ENCODE data around the gene FBXO38. TPM values are rescaled to one million over a fixed set of nuclear protein-coding genes. Genes with fewer than 3 reads are reported as not detected.

FBXO38 gene
- total RNA-seq, 1 donor from 2014 or later: 67.1 TPM

DNA sequence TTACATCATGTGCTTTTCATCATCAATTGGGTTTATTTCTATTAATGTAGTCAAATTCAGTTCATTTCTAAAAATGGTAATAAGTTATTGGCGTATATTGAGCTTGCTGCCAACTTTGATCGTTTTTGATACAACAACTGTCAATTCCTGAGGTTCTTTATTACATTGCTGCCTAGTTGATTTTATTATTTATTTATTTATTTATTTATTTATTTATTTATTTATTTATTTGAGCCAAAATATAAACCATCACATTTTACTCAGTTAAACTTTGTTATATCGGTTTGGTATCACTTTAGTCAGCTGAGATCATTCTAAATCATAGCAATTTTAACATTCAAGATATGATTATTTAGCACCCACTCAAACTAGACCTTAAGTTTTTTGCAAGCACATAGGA, 100.0 kb downstream of the FBXO38 start:
- no peaks in the 10 kb centered on the region for H3K9me3 ChIP-seq
- no peak for ATAC-seq
- H3K36me3 ChIP-seq: no peaks in the 10 kb centered on the region
- H3K4me3 ChIP-seq: no peak overlapping the region
- TF ChIP-seq, protein P1, sequence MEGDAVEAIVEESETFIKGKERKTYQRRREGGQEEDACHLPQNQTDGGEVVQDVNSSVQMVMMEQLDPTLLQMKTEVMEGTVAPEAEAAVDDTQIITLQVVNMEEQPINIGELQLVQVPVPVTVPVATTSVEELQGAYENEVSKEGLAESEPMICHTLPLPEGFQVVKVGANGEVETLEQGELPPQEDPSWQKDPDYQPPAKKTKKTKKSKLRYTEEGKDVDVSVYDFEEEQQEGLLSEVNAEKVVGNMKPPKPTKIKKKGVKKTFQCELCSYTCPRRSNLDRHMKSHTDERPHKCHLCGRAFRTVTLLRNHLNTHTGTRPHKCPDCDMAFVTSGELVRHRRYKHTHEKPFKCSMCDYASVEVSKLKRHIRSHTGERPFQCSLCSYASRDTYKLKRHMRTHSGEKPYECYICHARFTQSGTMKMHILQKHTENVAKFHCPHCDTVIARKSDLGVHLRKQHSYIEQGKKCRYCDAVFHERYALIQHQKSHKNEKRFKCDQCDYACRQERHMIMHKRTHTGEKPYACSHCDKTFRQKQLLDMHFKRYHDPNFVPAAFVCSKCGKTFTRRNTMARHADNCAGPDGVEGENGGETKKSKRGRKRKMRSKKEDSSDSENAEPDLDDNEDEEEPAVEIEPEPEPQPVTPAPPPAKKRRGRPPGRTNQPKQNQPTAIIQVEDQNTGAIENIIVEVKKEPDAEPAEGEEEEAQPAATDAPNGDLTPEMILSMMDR (IDR thresholded peaks at IDR 0.05): no peak
- no peak overlapping the region for H3K27ac ChIP-seq
- no peaks in the 10 kb centered on the region for H3K4me1 ChIP-seq
- no peak for DNase-seq
- peaks cover 11% of the 10 kb centered on the region for H3K27me3 ChIP-seq
- intact Hi-C loops (cut with DNase I): no loop called here

- Histone ChIP-seq H3K27me3 (peaks cover 18% of the 10 kb centered on the region), H3K4me1 (no peaks in the 10 kb centered on the region), H3K9me3 (no peaks in the 10 kb centered on the region), H3K36me3 (no peaks in the 10 kb centered on the region), H3K4me3 (no peak overlapping the region), H3K27ac (no peak overlapping the region)
- intact Hi-C loops (cut with DNase I): no loop called here
- TF ChIP-seq, protein P1 (IDR thresholded peaks at IDR 0.05): no peak
- ATAC-seq: no peak
- no peak for DNase-seq
These were observed 100.9 kb downstream of the FBXO38 start for GRCh38 chr5:148484651-148485050.

- intact Hi-C loops (cut with DNase I): no loop called here
- no peak for ATAC-seq
- TF ChIP-seq, protein P1 (IDR thresholded peaks at IDR 0.05): no peak
These were observed 102.7 kb downstream of the FBXO38 start for GRCh38 chr5:148486456-148486855.

GRCh38 chr5:148488757-148489156, 105.0 kb downstream of the FBXO38 start:
- H3K36me3 ChIP-seq: no peaks in the 10 kb centered on the region
- no peaks in the 10 kb centered on the region for H3K9me3 ChIP-seq
- H3K4me3 ChIP-seq: no peak overlapping the region
- intact Hi-C loops (cut with DNase I): no loop called here
- peaks cover 18% of the 10 kb centered on the region for H3K27me3 ChIP-seq
- H3K4me1 ChIP-seq: no peaks in the 10 kb centered on the region
- DNase-seq (no peak), ATAC-seq (no peak)
- TF ChIP-seq, protein P1 (IDR thresholded peaks at IDR 0.05): no peak
- H3K27ac ChIP-seq: no peak overlapping the region

More at GRCh38 chr5:148486456-148486855, 102.7 kb downstream of the FBXO38 start:
- no peaks in the 10 kb centered on the region for H3K4me1 ChIP-seq
- no peak for DNase-seq
- no peaks in the 10 kb centered on the region for H3K9me3 ChIP-seq
- H3K4me3 ChIP-seq: no peak overlapping the region
- no peak overlapping the region for H3K27ac ChIP-seq
- H3K36me3 ChIP-seq: no peaks in the 10 kb centered on the region
- H3K27me3 ChIP-seq: peaks cover 18% of the 10 kb centered on the region

DNA sequence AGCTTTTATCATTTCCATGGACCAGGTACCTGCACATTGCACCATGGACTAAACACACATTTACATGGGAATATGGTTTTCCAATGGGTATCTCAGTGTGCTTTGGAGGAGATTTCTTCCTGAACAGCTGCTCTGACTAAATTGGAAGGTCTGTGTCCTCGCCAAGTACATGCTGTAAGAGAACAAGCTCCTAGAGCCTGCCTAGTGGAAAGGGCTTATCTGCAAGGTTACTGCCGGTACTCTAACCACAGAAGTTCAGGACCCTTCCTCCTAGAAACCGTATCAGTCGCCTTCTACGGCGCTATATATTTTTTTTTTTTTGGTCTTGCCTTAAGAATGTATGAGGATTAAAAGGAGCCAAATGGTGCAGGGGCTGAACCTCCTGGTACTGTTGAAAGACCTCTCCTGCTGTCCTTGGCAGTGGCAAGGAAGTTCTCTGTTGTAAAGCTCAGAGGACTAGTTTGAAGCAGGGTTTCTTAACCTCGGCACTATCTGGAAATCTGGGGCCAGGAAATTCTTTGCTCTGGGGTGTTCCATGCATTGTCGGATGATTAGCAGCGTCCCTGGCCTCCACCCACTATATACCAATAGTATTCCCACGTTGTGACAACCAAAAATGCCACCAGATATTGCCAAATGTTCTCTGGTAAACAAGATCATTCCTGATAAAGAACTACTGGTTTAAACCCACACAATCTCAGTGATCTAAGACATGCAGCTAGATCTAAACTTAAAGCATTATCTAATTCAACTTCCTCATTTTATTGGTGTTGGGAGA, 107.4 kb downstream of the FBXO38 start:
- TF ChIP-seq, protein P1 (IDR thresholded peaks at IDR 0.05): no peak
- no peaks in the 10 kb centered on the region for H3K36me3 ChIP-seq
- DNase-seq (no peak), ATAC-seq (no peak)
- H3K4me3 ChIP-seq: no peak overlapping the region
- H3K27me3 ChIP-seq: peaks cover 7% of the 10 kb centered on the region
- no peak overlapping the region for H3K27ac ChIP-seq
- no peaks in the 10 kb centered on the region for H3K4me1 ChIP-seq
- no peaks in the 10 kb centered on the region for H3K9me3 ChIP-seq
- intact Hi-C loops (cut with DNase I): no loop called here
